PC-9 (cell line): ENCODE data around the gene HARBI1. TPM values are rescaled to one million over a fixed set of nuclear protein-coding genes. Genes with fewer than 3 reads are reported as not detected.
A peak's percentile ranks its signal among the peaks of the same experiment; 100 is the strongest.

ENCODE experiments used
- BruUV-seq: library from RNA; stranded (reverse); fragments of 400-500 nt; replicated peaks from 2 replicates; lab custom pipeline; 2021; lab: Mats Ljungman, UMichigan
- CTCF ChIA-PET: fragments of 300-600 bp; sonication (Branson Sonifier 250); formaldehyde crosslinking; loops from one replicate; lab custom pipeline; 2022; ENCODE audit warnings: antibody characterized with exemption; lab: Charles Lee
- POLR2A ChIA-PET: fragments of 300-600 bp; sonication (Branson Sonifier 250); formaldehyde crosslinking; loops from one replicate; lab custom pipeline; 2022; ENCODE audit warnings: antibody characterized with exemption; ENCODE audit not compliant: unreplicated experiment; lab: Charles Lee
- DNase-seq, 2 experiments: peaks; one replicate each; pipeline versions ENCODE4 v3.0.0 to v3.0.0-alpha.2; 2015 to 2022; ENCODE audit warnings: mixed read lengths in 1 of 2
- H2AFZ ChIP-seq: fragments of 200-600 bp; sonication (generic); 2 replicates; pipeline ENCODE4 v1.8.1; 2017; ENCODE audit warnings: antibody characterized with exemption
- H3F3A ChIP-seq: fragments of 200-600 bp; sonication (generic); 2 replicates; pipeline ENCODE4 v1.8.1; 2017; ENCODE audit warnings: antibody characterized with exemption, mild to moderate bottlenecking, low read depth; ENCODE audit not compliant: insufficient read depth
- H3K27ac ChIP-seq: fragments of 200-600 bp; sonication (generic); 2 replicates; pipeline ENCODE4 v1.6.1; 2016; ENCODE audit warnings: mixed run types
- H3K27me3 ChIP-seq: fragments of 200-600 bp; sonication (generic); 2 replicates; pipeline ENCODE4 v1.6.1; 2016; ENCODE audit warnings: low read depth, mixed run types; ENCODE audit not compliant: insufficient read depth
- H3K36me3 ChIP-seq: fragments of 200-600 bp; sonication (generic); 2 replicates; pipeline ENCODE4 v1.6.1; 2016; ENCODE audit warnings: low read depth, mixed run types
- H3K4me1 ChIP-seq: fragments of 200-600 bp; sonication (generic); replicated peaks from 2 replicates; pipeline ENCODE4 v1.6.1; 2016; ENCODE audit warnings: mixed run types; ENCODE audit not compliant: insufficient read depth
- H3K4me2 ChIP-seq: fragments of 200-600 bp; sonication (generic); 2 replicates; pipeline ENCODE4 v1.6.1; 2017; ENCODE audit warnings: mixed run types
- H3K4me3 ChIP-seq: fragments of 200-600 bp; sonication (generic); 2 replicates; pipeline ENCODE4 v1.6.1; 2016; ENCODE audit warnings: mixed run types
- H3K79me2 ChIP-seq: fragments of 200-600 bp; sonication (generic); 2 replicates; pipeline ENCODE4 v1.6.1; 2017; ENCODE audit warnings: low read depth, mixed run types
- H3K9me2 ChIP-seq: fragments of 200-600 bp; sonication (generic); 2 replicates; pipeline ENCODE4 v1.8.1; 2017; ENCODE audit warnings: mild to moderate bottlenecking; ENCODE audit not compliant: insufficient read depth
- H3K9me3 ChIP-seq: fragments of 200-600 bp; sonication (generic); 2 replicates; pipeline ENCODE4 v1.8.1; 2016; ENCODE audit warnings: low read depth; ENCODE audit not compliant: insufficient read depth
- H4K20me1 ChIP-seq: fragments of 200-600 bp; sonication (generic); 2 replicates; pipeline ENCODE4 v1.8.1; 2017; ENCODE audit not compliant: insufficient read depth
- CTCF ChIP-seq: fragments of 200-600 bp; sonication (generic); conservative IDR thresholded peaks from 2 replicates; pipeline ENCODE4 v1.6.1; 2017; ENCODE audit warnings: mixed run types, antibody characterized with exemption, mild to moderate bottlenecking, moderate library complexity
- EZH2 ChIP-seq: fragments of 200-600 bp; sonication (generic); IDR thresholded peaks from 2 replicates; pipeline ENCODE4 v1.8.0; 2017; ENCODE audit warnings: antibody characterized with exemption, low read depth
- intact Hi-C: fragments of 100-400 bp; cut with micrococcal nuclease; formaldehyde crosslinking; loops from one replicate; pipeline ENCODE4 v1.10.0; 2022; ENCODE audit not compliant: unreplicated experiment
- total RNA-seq: library from RNA; stranded (reverse); gene quantifications from 2 replicates; pipeline ENCODE4 v1.2.3, GENCODE V29; 2021

The HARBI1 gene
- total RNA-seq, 1 experiment from 2014 or later = 8.0 TPM

GRCh38 chr11:46554213-46555147 is 62.5 kb downstream of the HARBI1 start:
- Histone ChIP-seq H3K4me1 (peaks cover 65% of the 10 kb centered on the region), H3K27me3 (no peaks in the 10 kb centered on the region), H3K4me3 (peak overlapping the region; percentile 43; the same call in 1 of the 2 replicates), H3K27ac (peak overlapping the region; percentile 95), H3K9me3 (no peaks in the 10 kb centered on the region), H3F3A (peaks cover 56% of the 10 kb centered on the region), H4K20me1 (no peaks in the 10 kb centered on the region), H3K4me2 (peak overlapping the region; percentile 77), H3K36me3 (no peaks in the 10 kb centered on the region), H2AFZ (0 out of 2 replicates have a peak overlapping the region, but pooled peaks have one; percentile 2), H3K79me2 (peaks cover 89% of the 10 kb centered on the region), H3K9me2 (no peaks in the 10 kb centered on the region)
- intact Hi-C loops = loop anchor here (1.0 to 2.0 kb wide), 2 partner anchors 40 to 62 kb away; partner anchors contain the start of genes AMBRA1, ATG13 and HARBI1
- ChIA-PET POLR2A (interaction anchor here (0.6 to 0.7 kb wide), 5 partner anchors 60 to 463 kb away, joined by 4 to 13 read pairs (median 4); no protein-coding TSS in a partner anchor), CTCF (interaction anchor here (0.5 to 1.6 kb wide), 2 partner anchors 63 to 264 kb away, joined by 6 to 12 read pairs; partner anchors contain the start of genes ATG13 and HARBI1)
- peak; percentile 17 to 97 for DNase-seq
- TF ChIP-seq EZH2 (no peak), CTCF (no peak)
- TSS peak; percentile 74 for BruUV-seq

GRCh38 chr11:46553814-46554212 is 63.2 kb downstream of the HARBI1 start:
- POLR2A ChIA-PET = interaction anchor here (0.6 to 0.7 kb wide), 3 partner anchors 60 to 463 kb away, joined by 4 read pairs; no protein-coding TSS in a partner anchor
- peak overlapping the region; percentile 43; the same call in 1 of the 2 replicates for H3K4me3 ChIP-seq
- BruUV-seq = no TSS peak

More at GRCh38 chr11:46553814-46554212, 63.2 kb downstream of the HARBI1 start:
- CTCF ChIA-PET = interaction anchor here (1.6 kb wide), 1 partner anchor 64 kb away, joined by 12 read pairs; the partner anchor contains the start of genes ATG13 and HARBI1
- Histone ChIP-seq H3F3A (peaks cover 56% of the 10 kb centered on the region), H3K79me2 (peaks cover 89% of the 10 kb centered on the region), H3K27ac (peak overlapping the region; percentile 95), H4K20me1 (no peaks in the 10 kb centered on the region), H3K27me3 (no peaks in the 10 kb centered on the region), H3K4me1 (peaks cover 62% of the 10 kb centered on the region), H3K36me3 (no peaks in the 10 kb centered on the region), H3K4me2 (peak overlapping the region; percentile 77), H2AFZ (no peak overlapping the region), H3K9me2 (no peaks in the 10 kb centered on the region), H3K9me3 (no peaks in the 10 kb centered on the region)
- intact Hi-C loops = loop anchor here (1.0 to 2.0 kb wide), 2 partner anchors 40 to 63 kb away; partner anchors contain the start of genes AMBRA1, ATG13 and HARBI1
- peak; percentile 43 to 96 for DNase-seq
- TF ChIP-seq EZH2 = no peak

Other genes starting within 250 kb of the HARBI1 start
- gene MDK, start 235.6 kb downstream of the HARBI1 start, total RNA-seq = 399 and 464 TPM in 2 replicates
- gene CHRM4, start 225.5 kb downstream of the HARBI1 start, total RNA-seq = 0.31 TPM in 1 of 2 replicates, not detected in the other
- 41.4 and 41.9 TPM in 2 replicates for gene AMBRA1, start 23.2 kb downstream of the HARBI1 start, total RNA-seq
- gene ATG13, start 326 bp upstream of the HARBI1 start, total RNA-seq = 109 TPM in 2 replicates
- 60.3 and 64.2 TPM in 2 replicates for gene ARHGAP1, start 83.4 kb upstream of the HARBI1 start, total RNA-seq
- 13.8 and 16.2 TPM in 2 replicates for gene ZNF408, start 83.8 kb upstream of the HARBI1 start, total RNA-seq
- gene F2, start 102.0 kb upstream of the HARBI1 start, total RNA-seq = 0.20 TPM in 1 of 2 replicates, not detected in the other
- 155 and 195 TPM in 2 replicates for gene CKAP5, start 229.1 kb upstream of the HARBI1 start, total RNA-seq